ENCODE data around the gene FGFR3. TPM values are rescaled to one million over a fixed set of nuclear protein-coding genes. Genes with fewer than 3 reads are reported as not detected.

FGFR3 gene
- total and polyA plus RNA-seq, 9 of the 15 experiments (the other 6 are each of a cell fraction or from before 2014, with no cell fraction given), result 1.2 to 60.4 (median 12.7) TPM

DNA sequence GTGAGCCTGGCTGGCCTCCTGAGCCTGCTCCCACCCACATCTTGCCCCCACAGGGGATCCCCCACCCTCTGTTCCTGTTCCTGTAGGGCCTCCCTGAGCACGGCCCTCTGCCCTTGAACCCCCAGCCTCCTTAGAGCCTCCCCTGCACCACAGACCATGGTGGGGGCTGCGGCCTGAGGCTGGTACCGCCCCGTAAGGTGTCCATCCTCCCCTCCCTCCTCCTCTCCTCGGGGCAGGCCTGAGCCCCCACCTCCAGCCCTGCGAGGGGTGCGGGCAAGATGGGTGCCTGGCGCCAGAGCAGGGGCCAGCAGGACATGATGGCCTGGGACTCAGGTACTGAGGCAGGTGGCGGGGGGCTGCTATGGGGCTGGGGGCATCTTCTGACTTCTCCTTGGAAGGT is 28.4 kb upstream of the FGFR3 start:
- intact Hi-C loops (cut with micrococcal nuclease) (no loop called here), in situ Hi-C loops (cut with MboI) (no loop called here)
- ATAC-seq, result no peak
- H4K20me1 ChIP-seq (replicated peaks; ENCODE audit: control insufficient read depth, insufficient read depth, low read length), result 0 out of 2 replicates have a peak, but pooled peaks cover 3% of the 10 kb centered on the region
- no peaks in the 10 kb centered on the region for H3K27me3 ChIP-seq (ENCODE audit: control insufficient read depth in 2 of 2, insufficient read depth in 2 of 2, low read length in 2 of 2)
- peak; percentile 88 for TF ChIP-seq ZNF263 (CRISPR knock-in tag; IDR thresholded peaks at IDR 0.05; ENCODE audit: borderline replicate concordance)
- TF ChIP-seq MCM3 (IDR thresholded peaks at IDR 0.05), result no peak
- no peak for TF ChIP-seq SRF (CRISPR knock-in tag; IDR thresholded peaks at IDR 0.05)
- no peaks in the 10 kb centered on the region for H3K9me3 ChIP-seq (replicated peaks; ENCODE audit: control insufficient read depth, insufficient read depth, low read depth, low read length)
- H3K27ac ChIP-seq (ENCODE audit: extremely low read depth, low read depth, low read length), result no peak overlapping the region
- no TSS peak for BruUV-seq (replicated peaks)
- no peak overlapping the region for H3K4me3 ChIP-seq
- no peaks in the 10 kb centered on the region for H3K9me1 ChIP-seq (ENCODE audit: control insufficient read depth, insufficient read depth, low read length)
- DNase-seq (ENCODE audit: extremely low read depth in 1 of 4, low spot score in 3 of 4), result no peak
- peaks cover 2 to 84% of the 10 kb centered on the region in 2 experiments; a peak in 3 of 5 replicates for H3K4me1 ChIP-seq (replicated peaks in 1 of 2; ENCODE audit: control insufficient read depth in 2 of 2, insufficient read depth in 2 of 2, low read length in 2 of 2)
- POLR2A ChIA-PET, result interaction anchor here (0.6 kb wide), 1 partner anchor 138 kb away, joined by 3 read pairs; no protein-coding TSS in a partner anchor
- no peak overlapping the region for H3K4me2 ChIP-seq (ENCODE audit: insufficient read depth, low read length)
- CTCF ChIA-PET (ENCODE audit: low intra/inter-chr PET ratio), result no interaction called here
- FAIRE-seq, result no peak
- no peaks in the 10 kb centered on the region for H3K79me2 ChIP-seq (ENCODE audit: control insufficient read depth, insufficient read depth, low read length)
- whole genome bisulfite sequencing (ENCODE audit: insufficient coverage, low coverage, missing lambda C conversion rate), result 92% methylated on average over 3 of the region's 9 CpGs
- no peaks in the 10 kb centered on the region for H3K36me3 ChIP-seq (ENCODE audit: control insufficient read depth, insufficient read depth, low read length)
- no peak overlapping the region for H2AFZ ChIP-seq (ENCODE audit: low read depth, low read length)
- H3K9ac ChIP-seq (ENCODE audit: insufficient read depth in 1 of 2, low read depth in 2 of 2, low read length in 2 of 2), result no peak overlapping the region

DNA sequence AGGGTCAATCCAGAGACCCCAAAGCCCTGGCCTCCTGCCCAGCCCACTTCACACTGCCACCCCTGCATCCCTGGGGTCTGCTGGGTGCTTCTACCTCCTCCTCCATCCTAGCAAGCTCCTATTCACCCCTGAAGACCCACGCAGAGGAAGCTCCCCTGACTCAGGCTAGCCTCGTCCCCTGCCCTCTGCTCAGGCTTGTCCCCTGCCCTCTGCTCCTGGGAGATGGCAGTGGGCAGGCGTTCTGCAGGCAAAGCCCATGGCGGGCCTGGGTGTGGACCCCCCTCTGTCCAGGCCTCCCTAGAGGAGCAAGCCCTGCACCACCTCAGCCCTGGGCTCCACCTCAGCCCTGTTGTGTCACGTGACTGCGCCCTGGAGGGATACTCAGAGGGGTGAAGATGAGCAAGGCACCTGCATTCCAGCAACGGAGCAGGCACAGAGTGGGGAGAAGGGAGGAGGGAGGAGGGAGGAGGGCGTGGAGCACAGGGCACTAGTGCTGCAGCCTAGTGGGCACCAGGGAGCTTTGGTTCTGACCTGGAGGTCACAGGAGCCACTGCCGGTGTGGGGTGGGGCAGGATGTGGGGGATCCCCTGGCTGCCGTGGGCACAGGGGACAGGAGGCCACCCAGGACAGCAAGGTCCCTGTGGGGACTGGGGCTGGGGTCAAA is 27.6 kb upstream of the FGFR3 start:
- H3K4me2 ChIP-seq (ENCODE audit: insufficient read depth, low read length), result no peak overlapping the region
- TF ChIP-seq MYBL2 (IDR thresholded peaks at IDR 0.05; ENCODE audit: low read depth), result no peak
- TF ChIP-seq MYBL2 (CRISPR knock-in tag; IDR thresholded peaks at IDR 0.05; ENCODE audit: borderline replicate concordance), result no peak
- TF ChIP-seq, protein P1, sequence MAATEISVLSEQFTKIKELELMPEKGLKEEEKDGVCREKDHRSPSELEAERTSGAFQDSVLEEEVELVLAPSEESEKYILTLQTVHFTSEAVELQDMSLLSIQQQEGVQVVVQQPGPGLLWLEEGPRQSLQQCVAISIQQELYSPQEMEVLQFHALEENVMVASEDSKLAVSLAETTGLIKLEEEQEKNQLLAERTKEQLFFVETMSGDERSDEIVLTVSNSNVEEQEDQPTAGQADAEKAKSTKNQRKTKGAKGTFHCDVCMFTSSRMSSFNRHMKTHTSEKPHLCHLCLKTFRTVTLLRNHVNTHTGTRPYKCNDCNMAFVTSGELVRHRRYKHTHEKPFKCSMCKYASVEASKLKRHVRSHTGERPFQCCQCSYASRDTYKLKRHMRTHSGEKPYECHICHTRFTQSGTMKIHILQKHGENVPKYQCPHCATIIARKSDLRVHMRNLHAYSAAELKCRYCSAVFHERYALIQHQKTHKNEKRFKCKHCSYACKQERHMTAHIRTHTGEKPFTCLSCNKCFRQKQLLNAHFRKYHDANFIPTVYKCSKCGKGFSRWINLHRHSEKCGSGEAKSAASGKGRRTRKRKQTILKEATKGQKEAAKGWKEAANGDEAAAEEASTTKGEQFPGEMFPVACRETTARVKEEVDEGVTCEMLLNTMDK (IDR thresholded peaks at IDR 0.05; ENCODE audit: borderline replicate concordance, insufficient read depth, low read depth, low read length, poor library complexity, severe bottlenecking), result no peak
- TF ChIP-seq, protein P2, sequence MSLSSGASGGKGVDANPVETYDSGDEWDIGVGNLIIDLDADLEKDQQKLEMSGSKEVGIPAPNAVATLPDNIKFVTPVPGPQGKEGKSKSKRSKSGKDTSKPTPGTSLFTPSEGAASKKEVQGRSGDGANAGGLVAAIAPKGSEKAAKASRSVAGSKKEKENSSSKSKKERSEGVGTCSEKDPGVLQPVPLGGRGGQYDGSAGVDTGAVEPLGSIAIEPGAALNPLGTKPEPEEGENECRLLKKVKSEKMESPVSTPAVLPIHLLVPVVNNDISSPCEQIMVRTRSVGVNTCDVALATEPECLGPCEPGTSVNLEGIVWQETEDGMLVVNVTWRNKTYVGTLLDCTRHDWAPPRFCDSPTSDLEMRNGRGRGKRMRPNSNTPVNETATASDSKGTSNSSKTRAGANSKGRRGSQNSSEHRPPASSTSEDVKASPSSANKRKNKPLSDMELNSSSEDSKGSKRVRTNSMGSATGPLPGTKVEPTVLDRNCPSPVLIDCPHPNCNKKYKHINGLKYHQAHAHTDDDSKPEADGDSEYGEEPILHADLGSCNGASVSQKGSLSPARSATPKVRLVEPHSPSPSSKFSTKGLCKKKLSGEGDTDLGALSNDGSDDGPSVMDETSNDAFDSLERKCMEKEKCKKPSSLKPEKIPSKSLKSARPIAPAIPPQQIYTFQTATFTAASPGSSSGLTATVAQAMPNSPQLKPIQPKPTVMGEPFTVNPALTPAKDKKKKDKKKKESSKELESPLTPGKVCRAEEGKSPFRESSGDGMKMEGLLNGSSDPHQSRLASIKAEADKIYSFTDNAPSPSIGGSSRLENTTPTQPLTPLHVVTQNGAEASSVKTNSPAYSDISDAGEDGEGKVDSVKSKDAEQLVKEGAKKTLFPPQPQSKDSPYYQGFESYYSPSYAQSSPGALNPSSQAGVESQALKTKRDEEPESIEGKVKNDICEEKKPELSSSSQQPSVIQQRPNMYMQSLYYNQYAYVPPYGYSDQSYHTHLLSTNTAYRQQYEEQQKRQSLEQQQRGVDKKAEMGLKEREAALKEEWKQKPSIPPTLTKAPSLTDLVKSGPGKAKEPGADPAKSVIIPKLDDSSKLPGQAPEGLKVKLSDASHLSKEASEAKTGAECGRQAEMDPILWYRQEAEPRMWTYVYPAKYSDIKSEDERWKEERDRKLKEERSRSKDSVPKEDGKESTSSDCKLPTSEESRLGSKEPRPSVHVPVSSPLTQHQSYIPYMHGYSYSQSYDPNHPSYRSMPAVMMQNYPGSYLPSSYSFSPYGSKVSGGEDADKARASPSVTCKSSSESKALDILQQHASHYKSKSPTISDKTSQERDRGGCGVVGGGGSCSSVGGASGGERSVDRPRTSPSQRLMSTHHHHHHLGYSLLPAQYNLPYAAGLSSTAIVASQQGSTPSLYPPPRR (CRISPR knock-in tag; IDR thresholded peaks at IDR 0.05; ENCODE audit: borderline replicate concordance), result no peak

More for the DNA sequence above, 27.6 kb upstream of the FGFR3 start:
- no peak for ATAC-seq
- DNase-seq (ENCODE audit: extremely low read depth in 1 of 4, low spot score in 3 of 4), result no peak
- ChIA-PET POLR2A (interaction anchor here (0.6 kb wide), 1 partner anchor 137 kb away, joined by 3 read pairs; no protein-coding TSS in a partner anchor), CTCF (ENCODE audit: low intra/inter-chr PET ratio) (no interaction called here)
- no TSS peak for BruUV-seq (replicated peaks)
- in situ Hi-C loops (cut with MboI) (no loop called here), intact Hi-C loops (cut with micrococcal nuclease) (no loop called here)
- H3K9me1 ChIP-seq (ENCODE audit: control insufficient read depth, insufficient read depth, low read length), result no peaks in the 10 kb centered on the region
- H3K79me2 ChIP-seq (ENCODE audit: control insufficient read depth, insufficient read depth, low read length), result no peaks in the 10 kb centered on the region
- no peaks in the 10 kb centered on the region for H3K27me3 ChIP-seq (ENCODE audit: control insufficient read depth in 2 of 2, insufficient read depth in 2 of 2, low read length in 2 of 2)
- no peak overlapping the region for H3K27ac ChIP-seq (ENCODE audit: extremely low read depth, low read depth, low read length)
- peaks cover 2 to 84% of the 10 kb centered on the region in 2 experiments; a peak in 3 of 5 replicates for H3K4me1 ChIP-seq (replicated peaks in 1 of 2; ENCODE audit: control insufficient read depth in 2 of 2, insufficient read depth in 2 of 2, low read length in 2 of 2)
- WGBS (ENCODE audit: insufficient coverage, low coverage, missing lambda C conversion rate), result 21% methylated on average over 10 of the region's 10 CpGs
- no peak for FAIRE-seq
- no peaks in the 10 kb centered on the region for H3K36me3 ChIP-seq (ENCODE audit: control insufficient read depth, insufficient read depth, low read length)
- no peak overlapping the region for H2AFZ ChIP-seq (ENCODE audit: low read depth, low read length)
- H3K4me3 ChIP-seq, result no peak overlapping the region
- H4K20me1 ChIP-seq (replicated peaks; ENCODE audit: control insufficient read depth, insufficient read depth, low read length), result 0 out of 2 replicates have a peak, but pooled peaks cover 3% of the 10 kb centered on the region
- H3K9me3 ChIP-seq (replicated peaks; ENCODE audit: control insufficient read depth, insufficient read depth, low read depth, low read length), result no peaks in the 10 kb centered on the region
- peak overlapping the region in 1 of 2 experiments; percentile 45; a peak in 2 of 4 replicates for H3K9ac ChIP-seq (ENCODE audit: insufficient read depth in 1 of 2, low read depth in 2 of 2, low read length in 2 of 2)
